GM21576 (cell line): ENCODE measurements around the gene ZSCAN18.

Experiments
- ATAC-seq: cut with Tn5 transposase; IDR thresholded peaks from one replicate; pipeline ENCODE4 v1.9.1; 2021; ENCODE audit warnings: mild to moderate bottlenecking, moderate library complexity; ENCODE audit not compliant: unreplicated experiment

The ZSCAN18 gene

GRCh38 chr19:58045411-58046050, 52.5 kb downstream of the ZSCAN18 start:
- ATAC-seq = no peak

- no peak for ATAC-seq
These were observed 53.1 kb downstream of the ZSCAN18 start for GRCh38 chr19:58044886-58045285.

GRCh38 chr19:58044391-58044790, 53.6 kb downstream of the ZSCAN18 start:
- ATAC-seq = no peak

GRCh38 chr19:58042495-58043340, 55.3 kb downstream of the ZSCAN18 start:
- no peak for ATAC-seq

GRCh38 chr19:58040751-58041525, 57.1 kb downstream of the ZSCAN18 start:
- ATAC-seq = no peak

- no peak for ATAC-seq
These were observed 59.3 kb downstream of the ZSCAN18 start for GRCh38 chr19:58038688-58039204.

- ATAC-seq = no peak
These were observed 59.9 kb downstream of the ZSCAN18 start for GRCh38 chr19:58037927-58038687.

- no peak for ATAC-seq
These were observed 62.2 kb downstream of the ZSCAN18 start for GRCh38 chr19:58035863-58036262.

- ATAC-seq = no peak
These were observed 63.6 kb downstream of the ZSCAN18 start for GRCh38 chr19:58034477-58034793.
